Parathyroid adenoma (tissue), 2 donors: ENCODE results near the gene MYH6.
"Not testable (repeated sequence)": the region's sequence is repeated elsewhere in the genome, so short reads cannot be mapped to it uniquely, and the experiment has no call there.

Experiments used
- H2AFZ ChIP-seq: fragments of 300-600 bp; sonication (generic); one replicate; pipeline ENCODE4 v1.7.0; 2017; ENCODE audit warnings: antibody characterized with exemption, mild to moderate bottlenecking
- H3K27ac ChIP-seq: fragments of 300-600 bp; sonication (generic); one replicate; pipeline ENCODE4 v1.7.0; 2017
- H3K27me3 ChIP-seq: fragments of 300-600 bp; sonication (generic); one replicate; pipeline ENCODE4 v1.7.0; 2017; ENCODE audit warnings: low read length; ENCODE audit not compliant: control insufficient read depth, insufficient read depth
- H3K36me3 ChIP-seq: fragments of 300-600 bp; sonication (generic); one replicate; pipeline ENCODE4 v1.7.0; 2017; ENCODE audit warnings: low read length; ENCODE audit not compliant: control insufficient read depth, insufficient read depth
- H3K4me1 ChIP-seq: fragments of 300-600 bp; sonication (generic); one replicate; pipeline ENCODE4 v1.7.0; 2017; ENCODE audit warnings: control low read depth
- H3K4me2 ChIP-seq: fragments of 300-600 bp; sonication (generic); one replicate; pipeline ENCODE4 v1.7.0; 2017; ENCODE audit warnings: low read length
- H3K4me3 ChIP-seq: fragments of 300-600 bp; sonication (generic); one replicate; pipeline ENCODE4 v1.7.0; 2017; ENCODE audit warnings: low read depth, low read length
- H3K79me2 ChIP-seq: fragments of 300-600 bp; sonication (generic); one replicate; pipeline ENCODE4 v1.7.0; 2017; ENCODE audit warnings: control low read depth
- H3K9ac ChIP-seq: fragments of 300-600 bp; sonication (generic); one replicate; pipeline ENCODE4 v1.7.0; 2017; ENCODE audit warnings: mild to moderate bottlenecking
- H3K9me3 ChIP-seq: fragments of 300-600 bp; sonication (generic); one replicate; pipeline ENCODE4 v1.7.0; 2017; ENCODE audit warnings: low read length; ENCODE audit not compliant: control insufficient read depth
- CTCF ChIP-seq: fragments of 300-600 bp; sonication (generic); IDR thresholded peaks from one replicate; pipeline ENCODE4 v1.7.0; 2017; ENCODE audit warnings: antibody characterized with exemption, mild to moderate bottlenecking
- donor health status: primary hyperparathyroidism.

The MYH6 gene

GRCh38 chr14:23428686-23429495 is 20.8 kb upstream of the MYH6 start:
- TF ChIP-seq CTCF = no peak
- Histone ChIP-seq H3K27ac (no peak overlapping the region), H3K4me1 (no peaks in the 10 kb centered on the region), H3K36me3 (no peaks in the 10 kb centered on the region), H3K4me2 (no peak overlapping the region), H3K27me3 (no peaks in the 10 kb centered on the region), H3K9ac (no peak overlapping the region), H3K4me3 (no peak overlapping the region), H2AFZ (no peak overlapping the region), H3K9me3 (no peaks in the 10 kb centered on the region), H3K79me2 (no peaks in the 10 kb centered on the region)

GRCh38 chr14:23425798-23426197 is 17.7 kb upstream of the MYH6 start:
- not testable (repeated sequence) for H2AFZ ChIP-seq, H3K27me3 ChIP-seq, H3K4me1 ChIP-seq, H3K36me3 ChIP-seq, H3K9ac ChIP-seq, H3K4me3 ChIP-seq, H3K27ac ChIP-seq, H3K9me3 ChIP-seq, H3K79me2 ChIP-seq, H3K4me2 ChIP-seq

GRCh38 chr14:23425169-23425568 is 17.1 kb upstream of the MYH6 start:
- Histone ChIP-seq H3K4me2 (no peak overlapping the region), H3K9ac (no peak overlapping the region), H3K4me1 (no peaks in the 10 kb centered on the region), H3K79me2 (no peaks in the 10 kb centered on the region), H2AFZ (no peak overlapping the region), H3K4me3 (no peak overlapping the region), H3K36me3 (no peaks in the 10 kb centered on the region), H3K27me3 (no peaks in the 10 kb centered on the region), H3K27ac (no peak overlapping the region), H3K9me3 (no peaks in the 10 kb centered on the region)
- no peak for TF ChIP-seq CTCF

- Histone ChIP-seq H3K4me3 (no peak overlapping the region), H2AFZ (no peak overlapping the region), H3K27me3 (no peaks in the 10 kb centered on the region), H3K9ac (no peak overlapping the region), H3K9me3 (no peaks in the 10 kb centered on the region), H3K36me3 (no peaks in the 10 kb centered on the region), H3K4me1 (no peaks in the 10 kb centered on the region), H3K79me2 (no peaks in the 10 kb centered on the region), H3K27ac (no peak overlapping the region), H3K4me2 (no peak overlapping the region)
- no peak for TF ChIP-seq CTCF
These were observed 15.6 kb upstream of the MYH6 start for GRCh38 chr14:23423657-23424056.

- no peak for TF ChIP-seq CTCF
- Histone ChIP-seq H3K9me3 (no peaks in the 10 kb centered on the region), H3K4me1 (no peaks in the 10 kb centered on the region), H3K4me2 (no peak overlapping the region), H3K27ac (no peak overlapping the region), H3K36me3 (no peaks in the 10 kb centered on the region), H2AFZ (no peak overlapping the region), H3K9ac (no peak overlapping the region), H3K4me3 (no peak overlapping the region), H3K27me3 (no peaks in the 10 kb centered on the region), H3K79me2 (no peaks in the 10 kb centered on the region)
These were observed 13.5 kb upstream of the MYH6 start for GRCh38 chr14:23421594-23421993.

- not testable (repeated sequence) for H3K4me1 ChIP-seq, H3K79me2 ChIP-seq, H3K4me2 ChIP-seq, H3K9ac ChIP-seq, H3K4me3 ChIP-seq, H3K27ac ChIP-seq, H3K36me3 ChIP-seq, H3K27me3 ChIP-seq, H2AFZ ChIP-seq, H3K9me3 ChIP-seq
These were observed 11.6 kb upstream of the MYH6 start for GRCh38 chr14:23419646-23420045.
